Activated CD4-positive, CD25-positive, alpha-beta regulatory T cell (primary cell): ENCODE results near the gene ENOX1.
"Not testable (repeated sequence)": the region's sequence is repeated elsewhere in the genome, so short reads cannot be mapped to it uniquely, and the experiment has no call there.

ENCODE experiments used
- DNase-seq, 4 experiments: peaks; one replicate each; lab custom pipeline; 2025; lab: John Stamatoyannopoulos, UW

The ENOX1 gene

GRCh38 chr13:43354153-43354945, 432.4 kb downstream of the ENOX1 start:
- no peak for DNase-seq

- DNase-seq = no peak
These were observed 433.1 kb downstream of the ENOX1 start for GRCh38 chr13:43353631-43354030.

- DNase-seq = not testable (repeated sequence)
These were observed 435.2 kb downstream of the ENOX1 start for GRCh38 chr13:43351612-43352011.

- DNase-seq = no peak
These were observed 438.4 kb downstream of the ENOX1 start for GRCh38 chr13:43348397-43348796.

GRCh38 chr13:43347877-43348276, 438.9 kb downstream of the ENOX1 start:
- no peak for DNase-seq

GRCh38 chr13:43346427-43346826, 440.3 kb downstream of the ENOX1 start:
- no peak for DNase-seq

- DNase-seq = no peak
These were observed 443.1 kb downstream of the ENOX1 start for GRCh38 chr13:43343645-43344044.

- no peak for DNase-seq
These were observed 446.8 kb downstream of the ENOX1 start for GRCh38 chr13:43339805-43340550.

GRCh38 chr13:43339145-43339804, 447.5 kb downstream of the ENOX1 start:
- no peak for DNase-seq

GRCh38 chr13:43335764-43336163, 451.0 kb downstream of the ENOX1 start:
- DNase-seq = no peak

- no peak for DNase-seq
These were observed 453.6 kb downstream of the ENOX1 start for GRCh38 chr13:43333176-43333575.

GRCh38 chr13:43331672-43332071, 455.1 kb downstream of the ENOX1 start:
- DNase-seq = no peak

- DNase-seq = no peak
These were observed 457.1 kb downstream of the ENOX1 start for GRCh38 chr13:43329702-43330101.

GRCh38 chr13:43328907-43329306, 457.9 kb downstream of the ENOX1 start:
- no peak for DNase-seq

GRCh38 chr13:43326100-43326499, 460.7 kb downstream of the ENOX1 start:
- DNase-seq = no peak

- DNase-seq = no peak
These were observed 461.1 kb downstream of the ENOX1 start for GRCh38 chr13:43325636-43326035.

GRCh38 chr13:43324129-43324528, 462.6 kb downstream of the ENOX1 start:
- no peak for DNase-seq

- no peak for DNase-seq
These were observed 466.9 kb downstream of the ENOX1 start for GRCh38 chr13:43319617-43320444.

- no peak for DNase-seq
These were observed 469.8 kb downstream of the ENOX1 start for GRCh38 chr13:43316946-43317353.

GRCh38 chr13:43316281-43316680, 470.5 kb downstream of the ENOX1 start:
- no peak for DNase-seq

- no peak for DNase-seq
These were observed 471.2 kb downstream of the ENOX1 start for GRCh38 chr13:43315522-43315921.

- DNase-seq = no peak
These were observed 477.5 kb downstream of the ENOX1 start for GRCh38 chr13:43309311-43309710.
